Fibroblast of lung (primary cell): ENCODE measurements around the gene NDOR1. TPM values are rescaled to one million over a fixed set of nuclear protein-coding genes. Genes with fewer than 3 reads are reported as not detected.

Experiments used
- DNase-seq, 2 donors: peaks; one replicate each; pipeline versions ENCODE4 v3.0.0 to v3.0.0-alpha.2; 2010; ENCODE audit warnings: low read depth in 2 of 2
- H2AFZ ChIP-seq: 2 replicates; pipeline ENCODE4 v1.5.1; 2012; ENCODE audit warnings: low read length, control low read depth, inconsistent platforms
- H3K27ac ChIP-seq: 2 replicates; pipeline ENCODE4 v1.5.1; 2011; ENCODE audit warnings: low read length, control low read depth; ENCODE audit not compliant: insufficient read depth
- H3K27me3 ChIP-seq: 2 replicates; pipeline ENCODE4 v1.5.1; 2011; ENCODE audit warnings: mild to moderate bottlenecking, low read length; ENCODE audit not compliant: control insufficient read depth, insufficient read depth
- H3K36me3 ChIP-seq: 2 replicates; pipeline ENCODE4 v1.5.1; 2011; ENCODE audit warnings: low read length; ENCODE audit not compliant: control insufficient read depth, insufficient read depth
- H3K4me1 ChIP-seq: 2 replicates; pipeline ENCODE4 v1.5.1; 2011; ENCODE audit warnings: low read length; ENCODE audit not compliant: control insufficient read depth, insufficient read depth; ENCODE audit errors: extremely low read depth
- H3K4me2 ChIP-seq: 2 replicates; pipeline ENCODE4 v1.5.1; 2011; ENCODE audit warnings: low read length, control low read depth; ENCODE audit not compliant: insufficient read depth; ENCODE audit errors: extremely low read depth
- H3K4me3 ChIP-seq, 4 experiments: fragments of 200-600 bp in 1 of 4; sonication (generic) in 1 of 4; replicated peaks in 1 of 4; 2 replicates each; pipeline ENCODE4 v1.5.1; 2011 to 2016; ENCODE audit warnings: low read length in 4 of 4, low read depth in 3 of 4, mild to moderate bottlenecking in 3 of 4, control low read depth in 2 of 4, inconsistent platforms in 1 of 4, mixed read lengths in 1 of 4; ENCODE audit not compliant: insufficient read depth in 1 of 4; ENCODE audit errors: control extremely low read depth in 1 of 4
- H3K79me2 ChIP-seq: 2 replicates; pipeline ENCODE4 v1.5.1; 2012; ENCODE audit warnings: mild to moderate bottlenecking, low read length, inconsistent platforms; ENCODE audit not compliant: control insufficient read depth, insufficient read depth
- H3K9ac ChIP-seq: 2 replicates; pipeline ENCODE4 v1.5.1; 2011; ENCODE audit warnings: mild to moderate bottlenecking, low read length, control low read depth; ENCODE audit not compliant: insufficient read depth
- H3K9me3 ChIP-seq: 2 replicates; pipeline ENCODE4 v1.5.1; 2012; ENCODE audit warnings: low read depth, low read length; ENCODE audit not compliant: control insufficient read depth, insufficient read depth
- H4K20me1 ChIP-seq: 2 replicates; pipeline ENCODE4 v1.5.1; 2011; ENCODE audit warnings: low read length; ENCODE audit not compliant: control insufficient read depth, insufficient read depth; ENCODE audit errors: extremely low read depth
- EZH2 ChIP-seq: IDR thresholded peaks from 2 replicates; pipeline ENCODE4 v1.5.1; 2012; ENCODE audit warnings: low read length, control low read depth, mild to moderate bottlenecking; ENCODE audit errors: missing control alignments
- polyA plus RNA-seq, 2 donors: library from polyadenylated mRNA; depleted of rRNA in 1 of 2; stranded (reverse) in 1 of 2; unstranded in 1 of 2; fragments of >200 nt; gene quantifications; 2 replicates each; pipeline ENCODE4 v1.2.1, GENCODE V29; 2011 to 2012; ENCODE audit warnings: missing spikeins in 1 of 2
- total RNA-seq: library from RNA; depleted of rRNA; stranded (reverse); fragments of >200 nt; gene quantifications from 2 replicates; pipeline ENCODE4 v1.2.1, GENCODE V29; 2014
- TF ChIP-seq, protein P1 (sequence below), 2 donors: IDR thresholded peaks in 1 of 2; conservative IDR thresholded peaks in 1 of 2; 1 replicate in 1 of 2; 2 replicates in 1 of 2; pipeline ENCODE4 v1.5.1; 2011 to 2012; ENCODE audit warnings: low read length in 2 of 2, control low read depth in 1 of 2, inconsistent platforms in 1 of 2, low read depth in 1 of 2, mild to moderate bottlenecking in 1 of 2

Gene NDOR1
- total and polyA plus RNA-seq, 2 donors (not counting 1 experiment from before 2014, with no cell fraction given), result 2.4 to 3.1 TPM

GRCh38 chr9:137216188-137216965 is 10.9 kb downstream of the NDOR1 start:
- Histone ChIP-seq H3K27ac (no peak overlapping the region), H3K27me3 (no peaks in the 10 kb centered on the region), H3K4me2 (no peak overlapping the region), H2AFZ (no peak overlapping the region), H3K4me3 (no peak overlapping the region), H3K4me1 (peaks cover 5% of the 10 kb centered on the region), H3K79me2 (no peaks in the 10 kb centered on the region), H3K36me3 (peaks cover 19% of the 10 kb centered on the region), H3K9ac (no peak overlapping the region), H3K9me3 (no peaks in the 10 kb centered on the region), H4K20me1 (no peaks in the 10 kb centered on the region)
- DNase-seq, result no peak
- no peak for TF ChIP-seq EZH2
- TF ChIP-seq, protein P1, sequence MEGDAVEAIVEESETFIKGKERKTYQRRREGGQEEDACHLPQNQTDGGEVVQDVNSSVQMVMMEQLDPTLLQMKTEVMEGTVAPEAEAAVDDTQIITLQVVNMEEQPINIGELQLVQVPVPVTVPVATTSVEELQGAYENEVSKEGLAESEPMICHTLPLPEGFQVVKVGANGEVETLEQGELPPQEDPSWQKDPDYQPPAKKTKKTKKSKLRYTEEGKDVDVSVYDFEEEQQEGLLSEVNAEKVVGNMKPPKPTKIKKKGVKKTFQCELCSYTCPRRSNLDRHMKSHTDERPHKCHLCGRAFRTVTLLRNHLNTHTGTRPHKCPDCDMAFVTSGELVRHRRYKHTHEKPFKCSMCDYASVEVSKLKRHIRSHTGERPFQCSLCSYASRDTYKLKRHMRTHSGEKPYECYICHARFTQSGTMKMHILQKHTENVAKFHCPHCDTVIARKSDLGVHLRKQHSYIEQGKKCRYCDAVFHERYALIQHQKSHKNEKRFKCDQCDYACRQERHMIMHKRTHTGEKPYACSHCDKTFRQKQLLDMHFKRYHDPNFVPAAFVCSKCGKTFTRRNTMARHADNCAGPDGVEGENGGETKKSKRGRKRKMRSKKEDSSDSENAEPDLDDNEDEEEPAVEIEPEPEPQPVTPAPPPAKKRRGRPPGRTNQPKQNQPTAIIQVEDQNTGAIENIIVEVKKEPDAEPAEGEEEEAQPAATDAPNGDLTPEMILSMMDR (conservative IDR thresholded peaks at IDR 0.05 in 1 of 2, IDR thresholded peaks at IDR 0.05 in 1 of 2; ENCODE audit: low read depth in 1 of 2, low read length in 2 of 2), result no peak

DNA sequence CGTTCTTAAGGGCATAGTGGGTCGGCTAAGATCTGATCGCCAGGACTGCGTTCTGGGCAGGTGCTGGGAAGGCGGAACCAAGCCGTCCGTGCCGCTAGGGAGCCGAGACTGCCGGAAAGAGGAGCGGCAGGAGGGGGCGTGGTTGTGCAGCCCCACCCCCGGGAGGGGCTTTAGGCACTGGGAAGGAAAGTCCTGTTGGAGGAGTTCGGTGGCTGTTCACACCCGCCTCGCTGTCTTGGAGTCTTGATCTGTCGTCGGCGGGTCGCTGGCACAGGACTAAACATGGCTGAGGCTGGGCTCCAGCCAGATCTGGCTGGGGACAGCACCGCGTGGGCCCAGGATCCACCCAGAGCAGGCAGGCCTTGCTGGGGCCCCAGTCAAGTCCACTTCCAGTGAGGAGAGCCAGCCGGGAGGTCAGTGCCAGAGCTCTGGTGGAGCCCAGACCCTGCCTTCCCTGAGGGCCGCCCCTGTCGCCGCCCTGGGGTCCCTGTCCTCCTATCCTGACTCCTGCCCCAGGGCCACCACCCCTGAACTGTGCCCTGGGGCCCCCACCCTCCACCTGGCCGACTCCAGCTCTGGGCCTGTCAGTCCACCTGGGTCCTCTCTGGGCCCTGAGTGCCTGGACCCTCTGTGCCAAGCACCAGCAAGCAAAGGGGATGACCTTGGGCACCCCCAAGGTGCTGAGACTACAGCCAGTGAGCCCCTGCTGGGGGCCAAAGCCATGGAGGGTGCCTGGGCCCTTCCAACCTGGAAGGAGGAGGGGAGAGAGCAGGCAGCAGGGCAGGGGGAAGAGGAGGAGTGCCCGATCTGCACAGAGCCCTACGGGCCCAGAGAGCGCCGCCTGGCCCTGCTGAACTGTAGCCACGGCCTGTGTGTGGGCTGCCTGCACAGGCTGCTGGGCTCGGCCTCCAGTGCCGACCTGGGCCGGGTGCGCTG is 12.0 kb downstream of the NDOR1 start:
- Histone ChIP-seq H4K20me1 (no peaks in the 10 kb centered on the region), H3K36me3 (peaks cover 18% of the 10 kb centered on the region), H3K79me2 (no peaks in the 10 kb centered on the region), H3K4me1 (peaks cover 5% of the 10 kb centered on the region), H3K27me3 (no peaks in the 10 kb centered on the region), H3K4me2 (no peak overlapping the region), H3K9ac (no peak overlapping the region), H3K4me3 (peak overlapping the region in 1 of 4 experiments; percentile 22), H3K27ac (no peak overlapping the region), H3K9me3 (no peaks in the 10 kb centered on the region), H2AFZ (no peak overlapping the region)
- TF ChIP-seq, protein P1 (conservative IDR thresholded peaks at IDR 0.05 in 1 of 2, IDR thresholded peaks at IDR 0.05 in 1 of 2; ENCODE audit: low read depth in 1 of 2, low read length in 2 of 2), result no peak
- no peak for TF ChIP-seq EZH2
- DNase-seq, result no peak

- H2AFZ ChIP-seq, result no peak overlapping the region
- H3K9me3 ChIP-seq, result no peaks in the 10 kb centered on the region
- H3K27ac ChIP-seq, result no peak overlapping the region
- H4K20me1 ChIP-seq, result no peaks in the 10 kb centered on the region
- no peak overlapping the region for H3K4me3 ChIP-seq
- no peaks in the 10 kb centered on the region for H3K27me3 ChIP-seq
- H3K9ac ChIP-seq, result no peak overlapping the region
- H3K4me1 ChIP-seq, result peaks cover 8% of the 10 kb centered on the region
- no peak for DNase-seq
- H3K36me3 ChIP-seq, result peaks cover 13% of the 10 kb centered on the region
- TF ChIP-seq, protein P1 (conservative IDR thresholded peaks at IDR 0.05 in 1 of 2, IDR thresholded peaks at IDR 0.05 in 1 of 2; ENCODE audit: low read depth in 1 of 2, low read length in 2 of 2), result no peak
- TF ChIP-seq EZH2, result no peak
- H3K4me2 ChIP-seq, result no peak overlapping the region
- no peaks in the 10 kb centered on the region for H3K79me2 ChIP-seq
Observed at GRCh38 chr9:137218212-137218753, 12.8 kb downstream of the NDOR1 start.
